Measurements from ENCODE around the gene MATN1.
A peak's percentile ranks its signal among the peaks of the same experiment; 100 is the strongest.
"Not testable (repeated sequence)": the region's sequence is repeated elsewhere in the genome, so short reads cannot be mapped to it uniquely, and the experiment has no call there.

The MATN1 gene

GRCh38 chr1:30696831-30697230 is 26.6 kb downstream of the MATN1 start:
- DNase-seq (ENCODE audit: low read depth): no peak

DNA sequence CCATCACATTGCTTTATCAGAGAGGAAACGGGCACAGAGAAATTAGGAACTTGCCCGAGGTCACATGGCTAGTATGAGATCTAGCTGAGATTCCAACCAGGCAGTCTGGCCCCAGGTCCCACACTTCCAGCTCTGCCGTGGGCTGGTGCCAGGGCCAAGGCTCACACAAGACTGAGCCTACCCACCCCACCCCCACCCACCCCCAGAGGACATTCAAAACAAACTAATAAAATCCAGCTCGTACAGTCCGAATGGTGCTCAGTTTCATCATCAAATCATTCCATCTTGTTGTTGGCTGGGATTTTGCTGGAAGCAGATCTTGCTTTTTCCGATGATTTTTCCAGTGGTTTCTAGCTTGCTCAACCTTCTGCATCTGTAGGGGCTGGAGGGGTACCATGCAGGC is 27.9 kb downstream of the MATN1 start:
- no peak for DNase-seq (ENCODE audit: low read depth)

DNA sequence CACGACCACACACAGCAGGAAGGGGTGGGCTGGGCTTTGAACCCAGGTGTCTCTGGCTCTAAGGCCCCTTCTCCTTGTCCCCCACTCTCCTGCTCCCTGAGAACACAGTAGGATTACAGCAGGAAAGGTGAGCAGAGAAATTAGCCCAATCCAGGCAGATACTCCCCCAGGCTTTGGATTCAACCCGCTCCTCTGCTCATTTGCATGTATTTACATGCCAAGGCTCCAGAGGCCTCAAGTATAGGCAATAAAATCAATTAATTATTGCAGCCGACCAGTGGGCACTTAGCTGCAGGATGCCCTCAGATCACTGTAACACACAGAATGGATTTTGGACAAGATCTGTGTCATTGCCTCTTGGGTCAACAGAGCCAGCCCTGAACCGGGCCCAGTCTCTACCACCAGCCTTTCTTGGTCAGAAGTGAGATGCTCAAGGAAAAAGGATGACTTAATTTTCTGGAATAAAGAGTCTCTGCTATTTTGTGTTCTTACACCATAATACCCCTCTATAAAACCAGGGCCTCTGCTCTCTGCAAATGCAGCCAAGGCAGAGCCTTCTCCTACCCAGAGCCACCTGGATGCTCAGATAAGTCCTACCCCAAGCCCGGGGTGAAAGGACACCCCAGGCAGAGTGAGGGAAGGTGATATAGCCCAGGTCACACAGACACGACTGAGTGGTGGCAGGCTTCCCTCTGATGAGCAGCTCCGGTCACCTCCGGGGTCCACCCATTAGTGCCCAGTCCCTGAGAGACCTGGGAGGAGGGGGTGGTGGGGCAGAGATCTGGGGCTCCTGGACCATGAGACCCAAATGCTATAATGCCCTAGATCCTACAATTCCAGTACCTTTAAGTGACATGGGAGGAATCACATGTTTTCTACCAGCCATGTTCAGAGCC is 28.9 kb downstream of the MATN1 start:
- DNase-seq (ENCODE audit: low read depth): no peak

DNA sequence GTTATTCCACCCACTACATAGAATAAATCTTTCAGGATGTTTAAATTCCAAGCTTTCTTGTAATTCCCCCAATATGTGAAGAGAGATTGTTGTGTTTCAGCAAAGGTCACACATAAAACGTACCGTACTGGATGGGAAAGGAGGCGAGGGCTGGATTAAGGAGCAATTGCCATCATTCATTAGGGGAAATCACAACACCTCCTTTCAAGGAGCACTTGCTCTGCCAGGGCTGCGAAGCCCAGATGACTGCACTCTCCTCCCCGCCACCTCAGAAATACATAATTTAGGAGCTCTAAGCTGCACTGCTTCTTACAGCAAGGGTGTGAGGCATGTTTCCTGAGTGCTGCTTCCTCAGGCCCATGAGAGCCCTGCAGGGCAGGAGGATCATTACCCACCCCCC is 29.6 kb downstream of the MATN1 start:
- DNase-seq (ENCODE audit: low read depth): no peak

DNA sequence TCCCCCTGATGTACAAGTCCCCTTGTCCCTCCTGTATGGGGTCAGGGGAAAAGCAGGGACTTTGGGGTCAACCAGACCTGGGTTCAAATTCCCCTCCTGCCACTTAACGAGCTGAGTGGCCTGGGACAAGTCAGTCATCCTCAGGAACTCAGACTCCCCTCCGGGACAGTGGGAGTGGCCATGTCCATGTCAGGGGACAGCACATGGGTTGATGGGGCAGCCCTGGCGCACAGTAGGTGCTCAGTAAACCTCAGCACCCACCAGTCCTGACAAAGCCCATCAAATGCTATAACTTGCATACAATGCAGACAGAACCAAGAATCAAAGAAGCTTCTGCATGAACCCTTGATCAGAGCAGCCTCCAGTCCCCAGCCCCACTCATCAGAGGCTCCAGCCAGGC is 30.0 kb downstream of the MATN1 start:
- DNase-seq (ENCODE audit: low read depth): no peak

GRCh38 chr1:30692948-30693301 is 30.5 kb downstream of the MATN1 start:
- no peak for DNase-seq (ENCODE audit: low read depth)

DNA sequence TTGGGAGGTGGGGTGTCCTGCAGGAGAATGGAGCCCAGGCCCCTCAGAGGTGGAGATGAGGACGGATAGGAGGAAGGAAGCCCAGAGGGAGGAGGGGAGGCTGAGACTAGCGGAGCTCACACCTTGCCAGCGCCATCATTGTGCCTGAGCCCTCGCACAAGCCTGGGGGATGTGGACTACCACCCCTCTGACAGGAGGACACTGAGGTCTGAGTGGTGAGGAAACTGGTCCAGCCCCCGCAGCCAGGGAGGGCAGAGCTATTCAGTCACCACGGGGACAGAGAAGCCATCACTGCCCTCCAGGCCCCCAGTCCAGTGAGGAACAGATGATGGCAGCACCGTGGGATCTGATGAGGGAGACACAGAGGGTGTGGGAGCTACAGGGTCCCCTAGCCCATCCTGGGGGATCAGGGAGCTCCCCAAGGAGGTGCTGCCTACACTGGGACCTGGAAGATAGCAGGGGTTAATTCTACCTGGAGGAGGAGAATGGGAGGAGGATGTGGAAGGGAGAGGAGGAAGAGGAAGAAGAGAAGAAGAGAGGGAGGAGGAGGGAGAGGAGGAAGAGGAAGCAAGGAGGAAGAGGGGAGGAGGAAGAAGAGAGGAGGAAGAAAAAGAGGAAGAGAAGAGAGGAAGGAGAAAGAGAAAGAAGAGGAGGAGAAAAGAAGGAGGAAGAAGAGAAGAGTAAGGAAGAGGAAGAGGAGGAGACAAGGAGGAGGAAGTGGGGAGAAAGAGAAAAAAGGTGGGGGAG is 31.0 kb downstream of the MATN1 start:
- no peak for DNase-seq (ENCODE audit: low read depth)

GRCh38 chr1:30691480-30691879 is 31.9 kb downstream of the MATN1 start:
- no peak for DNase-seq (ENCODE audit: low read depth)

GRCh38 chr1:30689901-30690645 is 33.3 kb downstream of the MATN1 start:
- DNase-seq (ENCODE audit: low read depth): no peak

- no peak for DNase-seq (ENCODE audit: low read depth)
Measured at GRCh38 chr1:30688920-30689794, 34.2 kb downstream of the MATN1 start.

- not testable (repeated sequence) for DNase-seq (ENCODE audit: low read depth)
Measured at GRCh38 chr1:30688516-30688915, 34.9 kb downstream of the MATN1 start.

GRCh38 chr1:30687886-30688285 is 35.5 kb downstream of the MATN1 start:
- DNase-seq (ENCODE audit: low read depth): no peak

- DNase-seq (ENCODE audit: low read depth): no peak
Measured at GRCh38 chr1:30686236-30686935, 37.0 kb downstream of the MATN1 start.

- DNase-seq (ENCODE audit: low read depth): no peak
Measured at GRCh38 chr1:30685796-30686165, 37.6 kb downstream of the MATN1 start.

DNA sequence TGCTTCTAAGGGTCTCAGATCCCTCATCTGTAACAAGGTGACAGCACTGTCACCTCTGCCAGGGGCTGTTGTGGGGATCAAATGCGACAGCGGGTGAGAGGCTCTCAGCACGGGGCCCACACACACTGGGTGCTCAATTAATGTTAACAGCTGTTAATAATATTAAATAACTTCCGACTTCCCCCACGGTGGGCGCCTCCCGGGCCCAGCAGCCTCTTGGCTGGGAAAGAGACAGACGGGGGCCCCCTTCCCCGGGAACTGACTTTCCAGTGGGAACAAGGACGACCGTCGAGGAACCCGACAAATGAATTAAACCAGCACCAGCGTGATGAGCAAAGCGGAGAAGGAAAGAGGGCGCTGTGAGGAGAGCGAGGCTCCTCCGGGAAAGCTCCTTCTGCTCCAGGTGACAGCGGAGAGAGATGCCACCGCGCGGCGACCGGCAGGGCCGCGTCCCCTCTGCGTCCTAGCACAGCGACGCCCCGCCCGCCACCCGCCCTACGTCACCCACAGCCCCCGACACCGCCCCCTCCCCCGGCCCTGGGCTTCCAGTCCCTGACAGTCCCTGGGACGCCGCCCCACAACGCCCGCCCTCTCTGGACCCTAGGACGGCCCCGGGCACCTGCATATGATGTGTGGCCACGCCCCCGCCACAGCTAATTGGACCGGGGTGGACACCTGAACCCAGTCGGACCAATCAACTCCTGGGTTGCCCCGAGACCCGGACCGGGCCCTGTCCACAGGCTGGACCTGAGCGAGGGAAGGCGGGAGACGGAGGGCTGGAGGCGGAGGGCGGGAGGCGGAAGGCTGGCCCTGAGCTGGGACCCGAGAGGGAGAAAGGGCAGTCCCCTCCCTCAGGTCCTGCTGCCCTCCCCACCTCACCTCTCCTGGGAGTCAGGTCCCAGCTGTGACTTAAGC is 38.2 kb downstream of the MATN1 start:
- peak; percentile 23 for DNase-seq (ENCODE audit: low read depth)

- no peak for DNase-seq (ENCODE audit: low read depth)
Measured at GRCh38 chr1:30684259-30684658, 39.1 kb downstream of the MATN1 start.

DNA sequence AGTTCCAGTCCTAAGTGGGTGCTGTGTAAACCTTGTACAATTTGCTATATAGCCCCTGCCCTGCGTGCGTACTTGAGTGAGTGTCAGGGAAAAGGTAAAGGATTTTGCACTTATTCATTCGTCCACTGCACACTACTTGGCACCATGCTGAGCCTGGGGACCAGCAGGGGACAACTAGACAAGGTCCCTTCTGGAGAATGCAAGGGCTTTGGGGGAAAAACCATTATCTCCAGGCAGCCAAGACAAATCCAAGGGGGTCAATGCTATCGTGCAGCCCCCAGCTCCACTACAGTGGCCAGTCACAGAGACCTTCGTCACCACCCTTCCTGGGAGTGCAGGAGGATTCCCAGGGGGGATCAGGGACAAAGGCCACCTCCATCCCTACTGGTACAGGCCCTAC is 39.7 kb downstream of the MATN1 start:
- no peak for DNase-seq (ENCODE audit: low read depth)

DNA sequence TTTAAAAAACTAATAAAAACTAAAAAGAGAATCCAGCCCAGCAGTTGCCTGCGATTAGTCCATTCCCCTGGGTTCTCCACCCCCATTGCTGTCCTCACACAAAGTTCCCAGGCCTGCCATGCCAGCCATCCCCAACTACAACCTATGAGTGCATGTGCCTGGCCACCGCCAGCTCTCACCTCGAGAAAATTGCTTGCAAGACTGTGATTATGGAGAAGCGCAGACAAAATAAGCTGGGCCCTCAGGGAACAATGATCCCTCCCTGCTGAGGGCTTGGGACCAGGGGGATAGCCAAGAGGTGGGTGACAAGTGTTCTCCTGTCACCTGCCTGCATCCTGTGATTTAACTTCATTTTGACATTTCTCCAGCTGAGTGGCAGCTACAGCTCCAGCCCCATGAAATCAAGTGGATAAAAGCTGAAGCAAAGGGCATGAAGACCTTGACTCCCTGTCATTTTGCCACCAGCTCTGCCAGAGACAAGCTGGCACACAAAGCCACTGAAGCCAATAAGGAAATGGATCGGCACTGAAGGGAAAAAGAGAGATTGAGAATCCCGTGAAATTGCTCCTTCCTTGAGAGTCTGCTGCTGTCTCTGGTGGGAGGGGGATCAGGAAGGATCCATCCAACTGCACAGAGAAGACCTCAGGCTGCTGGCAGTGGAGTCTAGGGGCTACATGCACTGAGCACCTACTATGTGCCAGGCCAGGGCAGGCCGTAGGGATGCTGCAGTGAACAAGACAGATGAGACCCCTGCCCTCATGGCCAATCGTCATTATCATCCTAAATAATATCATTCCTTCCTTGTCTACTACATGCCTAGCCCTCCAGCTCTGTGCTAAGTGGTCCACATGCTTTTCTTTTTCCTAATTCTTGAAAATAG is 40.7 kb downstream of the MATN1 start:
- DNase-seq (ENCODE audit: low read depth): no peak

GRCh38 chr1:30681782-30682181 is 41.6 kb downstream of the MATN1 start:
- DNase-seq (ENCODE audit: low read depth): no peak
